ENCODE measurements around the gene SSH2. TPM values are rescaled to one million over a fixed set of nuclear protein-coding genes. Genes with fewer than 3 reads are reported as not detected.
"Not testable (repeated sequence)": the region's sequence is repeated elsewhere in the genome, so short reads cannot be mapped to it uniquely, and the experiment has no call there.

The SSH2 gene
- total RNA-seq, 1 donor from 2014 or later: 46.5 TPM

GRCh38 chr17:29652976-29653375 lies 277.1 kb downstream of the SSH2 start:
- Mint-ChIP-seq H3K36me3 (ENCODE audit: unreplicated experiment) (no peaks in the 10 kb centered on the region), H3K27ac (ENCODE audit: unreplicated experiment) (no peak overlapping the region), H3K27me3 (ENCODE audit: unreplicated experiment) (no peaks in the 10 kb centered on the region), H3K4me1 (ENCODE audit: low read depth, unreplicated experiment) (no peaks in the 10 kb centered on the region), H3K4me3 (ENCODE audit: unreplicated experiment) (no peak overlapping the region), H3K9me3 (ENCODE audit: unreplicated experiment) (no peaks in the 10 kb centered on the region)
- DNase-seq: no peak
- no peak for TF ChIP-seq CTCF (IDR thresholded peaks at IDR 0.05; ENCODE audit: partially characterized antibody, unreplicated experiment)

GRCh38 chr17:29651913-29652312 lies 278.1 kb downstream of the SSH2 start:
- H3K4me1 Mint-ChIP-seq (ENCODE audit: low read depth, unreplicated experiment); H3K27me3 Mint-ChIP-seq (ENCODE audit: unreplicated experiment); H3K27ac Mint-ChIP-seq (ENCODE audit: unreplicated experiment); H3K9me3 Mint-ChIP-seq (ENCODE audit: unreplicated experiment); H3K36me3 Mint-ChIP-seq (ENCODE audit: unreplicated experiment); DNase-seq; H3K4me3 Mint-ChIP-seq (ENCODE audit: unreplicated experiment): not testable (repeated sequence)

- H3K27me3 Mint-ChIP-seq (ENCODE audit: unreplicated experiment): no peaks in the 10 kb centered on the region
- H3K27ac Mint-ChIP-seq (ENCODE audit: unreplicated experiment): no peak overlapping the region
- H3K4me1 Mint-ChIP-seq (ENCODE audit: low read depth, unreplicated experiment): no peaks in the 10 kb centered on the region
- H3K9me3 Mint-ChIP-seq (ENCODE audit: unreplicated experiment): no peaks in the 10 kb centered on the region
- H3K36me3 Mint-ChIP-seq (ENCODE audit: unreplicated experiment): no peaks in the 10 kb centered on the region
- no peak overlapping the region for H3K4me3 Mint-ChIP-seq (ENCODE audit: unreplicated experiment)
- DNase-seq: no peak
- no peak for TF ChIP-seq CTCF (IDR thresholded peaks at IDR 0.05; ENCODE audit: partially characterized antibody, unreplicated experiment)
These were observed 279.6 kb downstream of the SSH2 start for GRCh38 chr17:29650396-29650795.

GRCh38 chr17:29649359-29649758 lies 280.7 kb downstream of the SSH2 start:
- no peak overlapping the region for H3K4me3 Mint-ChIP-seq (ENCODE audit: unreplicated experiment)
- no peak for TF ChIP-seq CTCF (IDR thresholded peaks at IDR 0.05; ENCODE audit: partially characterized antibody, unreplicated experiment)
- H3K27ac Mint-ChIP-seq (ENCODE audit: unreplicated experiment): no peak overlapping the region
- no peaks in the 10 kb centered on the region for H3K36me3 Mint-ChIP-seq (ENCODE audit: unreplicated experiment)
- H3K4me1 Mint-ChIP-seq (ENCODE audit: low read depth, unreplicated experiment): no peaks in the 10 kb centered on the region
- peaks cover under 1% of the 10 kb centered on the region for H3K9me3 Mint-ChIP-seq (ENCODE audit: unreplicated experiment)
- H3K27me3 Mint-ChIP-seq (ENCODE audit: unreplicated experiment): no peaks in the 10 kb centered on the region
- DNase-seq: no peak

- H3K4me1 Mint-ChIP-seq (ENCODE audit: low read depth, unreplicated experiment): peaks cover under 1% of the 10 kb centered on the region
- H3K4me3 Mint-ChIP-seq (ENCODE audit: unreplicated experiment): no peak overlapping the region
- no peak for DNase-seq
- TF ChIP-seq CTCF (IDR thresholded peaks at IDR 0.05; ENCODE audit: partially characterized antibody, unreplicated experiment): no peak
- H3K27me3 Mint-ChIP-seq (ENCODE audit: unreplicated experiment): no peaks in the 10 kb centered on the region
- H3K36me3 Mint-ChIP-seq (ENCODE audit: unreplicated experiment): no peaks in the 10 kb centered on the region
- H3K27ac Mint-ChIP-seq (ENCODE audit: unreplicated experiment): no peak overlapping the region
- peaks cover 2% of the 10 kb centered on the region for H3K9me3 Mint-ChIP-seq (ENCODE audit: unreplicated experiment)
These were observed 282.0 kb downstream of the SSH2 start for GRCh38 chr17:29648005-29648404.
